Lower leg skin (tissue), 3 donors: ENCODE results near the gene DOCK10.

ENCODE experiments used
- CTCF ChIP-seq, 3 donors: fragments of 450-650 bp; IDR thresholded peaks; one replicate each; pipeline ENCODE4 v1.5.1; 2016; ENCODE audit warnings: antibody characterized with exemption in 3 of 3, mild to moderate bottlenecking in 3 of 3, moderate library complexity in 2 of 3
- POLR2A ChIP-seq, 2 donors: fragments of 450-650 bp; IDR thresholded peaks; one replicate each; pipeline ENCODE4 v1.6.1; 2016 to 2017; ENCODE audit warnings: antibody characterized with exemption in 2 of 2, mild to moderate bottlenecking in 1 of 2, moderate library complexity in 1 of 2

DNA sequence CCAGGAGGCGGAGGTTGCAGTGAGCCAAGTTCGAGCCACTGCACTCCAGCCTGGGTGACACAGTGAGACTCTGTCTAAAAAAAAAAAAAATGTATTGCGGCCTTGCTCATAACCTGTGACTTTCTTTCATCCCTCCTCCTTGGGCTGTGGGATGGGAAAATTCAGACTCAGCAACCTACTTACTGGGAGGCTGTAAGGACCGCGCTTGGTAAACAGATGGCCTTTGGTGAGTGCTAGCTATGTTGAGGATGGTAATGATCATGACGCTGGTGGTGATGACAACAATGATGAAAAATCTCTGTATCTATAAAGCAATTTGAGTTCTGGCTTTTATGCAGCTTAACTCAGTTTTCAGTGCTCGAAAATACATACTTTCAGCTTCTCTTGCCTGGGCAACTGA, 261.4 kb downstream of the DOCK10 start:
- no peak for TF ChIP-seq POLR2A (IDR thresholded peaks at IDR 0.05)
- TF ChIP-seq CTCF (IDR thresholded peaks at IDR 0.05): no peak
